Measurements from ENCODE around the gene ANO4. TPM values are rescaled to one million over a fixed set of nuclear protein-coding genes. Genes with fewer than 3 reads are reported as not detected.

Gene ANO4
- total and polyA plus RNA-seq, 2 of the 8 experiments (the other 6 are each of a cell fraction or from before 2014, with no cell fraction given) = 1.1 to 3.4 TPM

GRCh38 chr12:100843061-100843460 is 48.5 kb downstream of the ANO4 start:
- no peaks in the 10 kb centered on the region for H3K9me3 ChIP-seq (ENCODE audit: insufficient read depth in 2 of 2, low read depth in 1 of 2, low read length in 1 of 2)
- H3K4ac ChIP-seq (replicated peaks; ENCODE audit: insufficient read length, low read depth, low read length) = no peak overlapping the region
- H4K91ac ChIP-seq (replicated peaks; ENCODE audit: insufficient read length, low read length) = no peak overlapping the region
- no peaks in the 10 kb centered on the region for H3K23me2 ChIP-seq (ENCODE audit: low read depth, low read length)
- no peak overlapping the region for H3K9ac ChIP-seq (replicated peaks in 1 of 4; ENCODE audit: extremely low read depth in 1 of 4, low read depth in 3 of 4, low read length in 3 of 4)
- no peak for FAIRE-seq
- no peak overlapping the region for H2BK120ac ChIP-seq (replicated peaks; ENCODE audit: low read depth, low read length)
- no peaks in the 10 kb centered on the region for H4K20me1 ChIP-seq (replicated peaks in 1 of 2; ENCODE audit: control insufficient read depth in 1 of 2, insufficient read depth in 2 of 2, low read length in 2 of 2)
- H3K4me1 ChIP-seq (replicated peaks in 1 of 4; ENCODE audit: control insufficient read depth in 3 of 4, insufficient read depth in 4 of 4, low read length in 3 of 4) = no peaks in the 10 kb centered on the region
- CTCF ChIA-PET (ENCODE audit: partially characterized antibody) = no interaction called here
- H2BK15ac ChIP-seq (ENCODE audit: low read length) = no peak overlapping the region
- H4K8ac ChIP-seq (ENCODE audit: extremely low read depth, insufficient read depth, low read length) = no peak overlapping the region
- no peak overlapping the region for H3K27ac ChIP-seq (ENCODE audit: low read depth, low read length)
- no peak overlapping the region for H3K4me2 ChIP-seq (ENCODE audit: insufficient read depth in 1 of 2, low read depth in 2 of 2, low read length in 2 of 2)
- no peak for DNase-seq (ENCODE audit: low read depth in 1 of 2, low spot score in 2 of 2)
- TF ChIP-seq ATF3 (IDR thresholded peaks at IDR 0.05; ENCODE audit: insufficient read depth, low read depth, low read length) (no peak), CBX8 (IDR thresholded peaks at IDR 0.05; ENCODE audit: borderline replicate concordance, low read depth, low read length) (no peak)
- no peak overlapping the region for H2BK20ac ChIP-seq (ENCODE audit: low read length)
- no peaks in the 10 kb centered on the region for H3K79me1 ChIP-seq (ENCODE audit: low read depth, low read length)
- no peaks in the 10 kb centered on the region for H3K79me2 ChIP-seq (ENCODE audit: control insufficient read depth in 1 of 2, insufficient read depth in 2 of 2, low read length in 2 of 2)
- WGBS, 2 experiments (ENCODE audit: extremely low coverage in 1 of 2, insufficient coverage in 1 of 2, insufficient read length in 1 of 2, insufficient replicate concordance in 2 of 2, low coverage in 1 of 2, low lambda C conversion rate in 2 of 2, missing lambda C conversion rate in 1 of 2) = 93% methylated on average over 2 of the region's 2 CpGs; no CpG with 5 or more reads in 1 of the 2 experiments
- POLR2A ChIA-PET (ENCODE audit: partially characterized antibody) = no interaction called here
- H2AK5ac ChIP-seq (ENCODE audit: low read depth, low read length) = no peak overlapping the region
- H3K4me3 ChIP-seq (ENCODE audit: extremely low read depth in 1 of 4, insufficient read depth in 2 of 4, low read depth in 3 of 4, low read length in 4 of 4) = no peak overlapping the region
- no peak overlapping the region for H2BK12ac ChIP-seq (ENCODE audit: low read depth, low read length)
- H4K5ac ChIP-seq (ENCODE audit: insufficient read length, low read depth, low read length) = no peak overlapping the region
- H3K36me3 ChIP-seq (ENCODE audit: control insufficient read depth in 2 of 4, insufficient read depth in 4 of 4, low read length in 3 of 4) = no peaks in the 10 kb centered on the region
- H3K27me3 ChIP-seq (replicated peaks in 1 of 4; ENCODE audit: control insufficient read depth in 3 of 4, extremely low read depth in 1 of 4, insufficient read depth in 3 of 4, low read length in 3 of 4) = no peaks in the 10 kb centered on the region
- no peak overlapping the region for H3K18ac ChIP-seq (ENCODE audit: extremely low read depth, low read length)
- no peak overlapping the region for H2BK5ac ChIP-seq (ENCODE audit: low read depth, low read length)
- no peak overlapping the region for H2AFZ ChIP-seq (ENCODE audit: low read length)
- H3K23ac ChIP-seq (ENCODE audit: insufficient read length) = no peak overlapping the region
- H3K14ac ChIP-seq (ENCODE audit: insufficient read length) = no peak overlapping the region
- no peak overlapping the region for H3K56ac ChIP-seq (replicated peaks; ENCODE audit: insufficient read length, low read depth, low read length)
